SIG-M5 treated with dmso at 0.1 percent for 504 hours (cell line): ENCODE results near the gene ABHD12B.

ENCODE experiments used
- DNase-seq: peaks from one replicate; lab custom pipeline; 2025; ENCODE audit not compliant: unreplicated experiment; lab: John Stamatoyannopoulos, UW

ABHD12B gene

GRCh38 chr14:50839048-50839447, 32.8 kb upstream of the ABHD12B start:
- DNase-seq: no peak

- no peak for DNase-seq
Measured at GRCh38 chr14:50839691-50840090, 32.2 kb upstream of the ABHD12B start.

GRCh38 chr14:50844391-50844790, 27.5 kb upstream of the ABHD12B start:
- no peak for DNase-seq

- DNase-seq: no peak
Measured at GRCh38 chr14:50845166-50845565, 26.7 kb upstream of the ABHD12B start.

GRCh38 chr14:50846226-50846880, 25.5 kb upstream of the ABHD12B start:
- DNase-seq: no peak

- no peak for DNase-seq
Measured at GRCh38 chr14:50853891-50854290, 18.0 kb upstream of the ABHD12B start.

GRCh38 chr14:50854521-50854920, 17.3 kb upstream of the ABHD12B start:
- DNase-seq: no peak

- DNase-seq: no peak
Measured at GRCh38 chr14:50855558-50855957, 16.3 kb upstream of the ABHD12B start.

- DNase-seq: no peak
Measured at GRCh38 chr14:50856660-50857059, 15.2 kb upstream of the ABHD12B start.

GRCh38 chr14:50859296-50859624, 12.6 kb upstream of the ABHD12B start:
- no peak for DNase-seq

GRCh38 chr14:50860478-50861086, 11.3 kb upstream of the ABHD12B start:
- DNase-seq: peak; percentile 66

GRCh38 chr14:50862036-50862570, 9.8 kb upstream of the ABHD12B start:
- DNase-seq: no peak

- no peak for DNase-seq
Measured at GRCh38 chr14:50864237-50864636, 7.6 kb upstream of the ABHD12B start.

GRCh38 chr14:50864946-50865345, 6.9 kb upstream of the ABHD12B start:
- DNase-seq: no peak

GRCh38 chr14:50865391-50866076, 6.3 kb upstream of the ABHD12B start:
- DNase-seq: no peak

- DNase-seq: no peak
Measured at GRCh38 chr14:50871228-50871627, 625 bp upstream of the ABHD12B start.

- peak; percentile 38 for DNase-seq
Measured at GRCh38 chr14:50874757-50875156, 2.9 kb downstream of the ABHD12B start.

- DNase-seq: no peak
Measured at GRCh38 chr14:50875359-50876070, 3.7 kb downstream of the ABHD12B start.

- peak; percentile 46 for DNase-seq
Measured at GRCh38 chr14:50882932-50883826, 11.3 kb downstream of the ABHD12B start.

- DNase-seq: no peak
Measured at GRCh38 chr14:50883827-50884197, 12.0 kb downstream of the ABHD12B start.

- no peak for DNase-seq
Measured at GRCh38 chr14:50887476-50887875, 15.6 kb downstream of the ABHD12B start.
